GM12878 (cell line): Measurements from ENCODE around the gene SLC35F2. TPM values are rescaled to one million over a fixed set of nuclear protein-coding genes. Genes with fewer than 3 reads are reported as not detected.

ENCODE experiments used
- CEBPZ ChIP-seq: fragments of 150-350 bp; IDR thresholded peaks from 2 replicates; pipeline ENCODE4 v1.6.1; 2016; ENCODE audit warnings: low read depth, low read length
- CHD2 ChIP-seq: IDR thresholded peaks from 2 replicates; pipeline ENCODE4 v1.6.1; 2011; ENCODE audit warnings: low read depth, low read length, improper control_type of control experiment, borderline replicate concordance
- CREM ChIP-seq: IDR thresholded peaks from 2 replicates; pipeline ENCODE4 v1.6.1; 2014; ENCODE audit warnings: antibody characterized with exemption, low read depth
- ETV6 ChIP-seq, 2 experiments: fragments of 450-650 bp in 1 of 2; IDR thresholded peaks in 1 of 2; conservative IDR thresholded peaks in 1 of 2; 2 replicates each; pipeline ENCODE4 v1.6.1; 2014; ENCODE audit warnings: antibody characterized with exemption in 1 of 2, borderline replicate concordance in 1 of 2, low read depth in 1 of 2, mild to moderate bottlenecking in 1 of 2, moderate library complexity in 1 of 2
- GATAD2B ChIP-seq: fragments of 450-650 bp; conservative IDR thresholded peaks from 2 replicates; pipeline ENCODE4 v1.6.1; 2017; ENCODE audit warnings: low read depth, mild to moderate bottlenecking, moderate library complexity
- HDAC6 ChIP-seq: fragments of 200-600 bp; sonication (generic); IDR thresholded peaks from one replicate; pipeline ENCODE4 v1.8.0; 2017; ENCODE audit warnings: antibody characterized with exemption; ENCODE audit not compliant: unreplicated experiment
- JUNB ChIP-seq: IDR thresholded peaks from 2 replicates; pipeline ENCODE4 v1.6.1; 2016; ENCODE audit warnings: antibody characterized with exemption, mild to moderate bottlenecking
- MEF2A ChIP-seq: IDR thresholded peaks from 2 replicates; pipeline ENCODE4 v1.6.1; 2011; ENCODE audit warnings: low read depth, mild to moderate bottlenecking, low read length, moderate library complexity; ENCODE audit not compliant: insufficient read depth
- MEF2B ChIP-seq: fragments of 450-650 bp; IDR thresholded peaks from 2 replicates; pipeline ENCODE4 v1.6.1; 2018; ENCODE audit warnings: mild to moderate bottlenecking, moderate library complexity; ENCODE audit not compliant: partially characterized antibody, poor library complexity, severe bottlenecking
- NFYB ChIP-seq: IDR thresholded peaks from 2 replicates; pipeline ENCODE4 v1.6.1; 2011; ENCODE audit warnings: low read depth, mild to moderate bottlenecking, low read length, improper control_type of control experiment, moderate library complexity; ENCODE audit not compliant: insufficient read depth
- NRF1 ChIP-seq: conservative IDR thresholded peaks from 2 replicates; pipeline ENCODE4 v1.6.1; 2011; ENCODE audit warnings: mild to moderate bottlenecking, low read depth, low read length, improper control_type of control experiment
- POLR2AphosphoS2 ChIP-seq: IDR thresholded peaks from 2 replicates; pipeline ENCODE4 v1.6.1; 2011; ENCODE audit warnings: low read depth, mild to moderate bottlenecking, low read length, improper control_type of control experiment, moderate library complexity
- POU2F2 ChIP-seq: IDR thresholded peaks from 3 replicates; pipeline ENCODE4 v1.6.1; 2011; ENCODE audit warnings: low read depth, mild to moderate bottlenecking, low read length, borderline replicate concordance
- RBBP5 ChIP-seq: fragments of 200-600 bp; sonication (generic); conservative IDR thresholded peaks from 2 replicates; pipeline ENCODE4 v1.6.1; 2016
- RELA ChIP-seq: fragments of 450-650 bp; IDR thresholded peaks from 2 replicates; pipeline ENCODE4 v1.8.0; 2014; ENCODE audit warnings: borderline replicate concordance; ENCODE audit not compliant: partially characterized antibody
- SIX5 ChIP-seq: IDR thresholded peaks from 2 replicates; pipeline ENCODE4 v1.6.1; 2011; ENCODE audit warnings: mild to moderate bottlenecking, low read depth, low read length, moderate library complexity; ENCODE audit not compliant: severe bottlenecking
- SMAD5 ChIP-seq: IDR thresholded peaks from 2 replicates; pipeline ENCODE4 v1.6.1; 2016; ENCODE audit warnings: antibody characterized with exemption, low read depth
- TCF12 ChIP-seq: IDR thresholded peaks from 2 replicates; pipeline ENCODE4 v1.6.1; 2011; ENCODE audit warnings: low read depth, mild to moderate bottlenecking, low read length
- TCF3 ChIP-seq: IDR thresholded peaks from 2 replicates; pipeline ENCODE4 v1.6.1; 2012; ENCODE audit warnings: low read depth, mild to moderate bottlenecking, low read length, borderline replicate concordance; ENCODE audit not compliant: insufficient read depth
- USF1 ChIP-seq: IDR thresholded peaks from 2 replicates; pipeline ENCODE4 v1.6.1; 2011; ENCODE audit warnings: borderline replicate concordance, low read depth, mild to moderate bottlenecking, moderate library complexity, mixed read lengths, low read length; ENCODE audit not compliant: insufficient read depth; ENCODE audit errors: extremely low read length
- YBX1 ChIP-seq: fragments of 450-650 bp; IDR thresholded peaks from 2 replicates; pipeline ENCODE4 v1.6.1; 2016; ENCODE audit warnings: antibody characterized with exemption
- ZBTB33 ChIP-seq: fragments of 450-650 bp; IDR thresholded peaks from 2 replicates; pipeline ENCODE4 v1.6.1; 2017; ENCODE audit warnings: mild to moderate bottlenecking
- ZNF207 ChIP-seq: fragments of 450-650 bp; IDR thresholded peaks from 2 replicates; pipeline ENCODE4 v1.6.1; 2014; ENCODE audit warnings: antibody characterized with exemption, mild to moderate bottlenecking, borderline replicate concordance
- polyA plus RNA-seq, 11 experiments: library from polyadenylated mRNA; depleted of rRNA in 4 of 11; unstranded in 6 of 11; stranded (reverse) in 5 of 11; fragments of >200 nt; fragmentation: Nextera tagmentation in 4 of 11; fragmentation: Illumina TruSeq in 1 of 11; extraction: Ambion mirVana in 4 of 11; extraction: Trizol in 1 of 11; gene quantifications; 1 replicate in 1 of 11; 2 replicates in 10 of 11; pipeline versions ENCODE4 v1.2.1 to v1.2.3, GENCODE V29; 2011 to 2016; ENCODE audit warnings: inconsistent platforms in 2 of 11, missing spikeins in 2 of 11, low read depth in 1 of 11
- total RNA-seq, 4 experiments: library from RNA; depleted of rRNA in 3 of 4; stranded (reverse); fragments of >200 nt in 3 of 4; fragmentation: Illumina TruSeq in 1 of 4; extraction: Trizol in 1 of 4; gene quantifications; 2 replicates each; pipeline versions ENCODE4 v1.2.1 to v1.2.3, GENCODE V29; 2013 to 2021

SLC35F2 gene
- total and polyA plus RNA-seq, 10 of the 15 experiments (the other 5 are each of a cell fraction or from before 2014, with no cell fraction given) = 15.2 to 48.8 (median 40.1) TPM

DNA sequence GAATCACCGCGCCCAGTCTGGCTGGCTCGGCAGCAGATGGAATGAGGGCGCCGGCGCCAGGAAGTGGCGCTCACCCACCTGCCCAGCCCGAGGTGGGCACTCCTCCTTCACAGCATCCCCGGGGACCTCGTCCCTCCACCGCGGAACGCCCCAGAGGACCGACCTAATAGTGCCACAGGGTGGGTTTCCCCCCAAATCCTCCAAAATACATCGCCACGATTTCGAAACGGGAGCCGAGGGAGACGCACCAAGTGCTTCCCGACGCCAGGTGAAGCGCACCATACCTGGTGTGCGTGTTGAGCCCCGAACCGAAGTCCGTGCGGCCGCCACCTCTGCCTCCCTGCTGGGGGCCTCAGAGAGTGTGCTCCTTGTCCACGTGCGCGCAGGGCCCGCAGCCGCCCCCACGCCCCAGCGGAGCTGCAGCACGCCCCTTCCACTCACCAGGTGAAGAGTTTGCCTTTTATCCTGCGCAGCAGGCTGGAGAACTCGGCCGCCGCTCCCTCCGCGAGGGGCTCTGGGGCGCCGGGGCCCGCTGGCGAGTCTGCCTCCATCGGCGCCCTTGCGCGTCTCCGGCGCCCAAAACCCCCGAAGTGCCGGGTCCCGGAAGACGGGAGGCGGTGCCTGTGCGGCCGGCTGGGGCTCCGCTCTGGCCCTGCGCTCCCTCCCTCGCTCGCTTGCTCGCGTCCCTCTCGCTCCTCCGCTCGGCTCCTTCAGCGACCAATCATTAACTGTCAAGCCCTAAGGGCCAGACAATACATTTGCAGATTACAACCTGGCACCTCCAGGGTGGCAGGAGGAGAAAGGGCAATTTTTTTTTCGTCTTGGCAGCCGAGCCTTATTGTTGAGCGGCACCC is at the start of gene SLC35F2 (continued):
- TF ChIP-seq ETV6 (conservative IDR thresholded peaks at IDR 0.05 in 1 of 2, IDR thresholded peaks at IDR 0.05 in 1 of 2; ENCODE audit: borderline replicate concordance in 1 of 2, low read depth in 1 of 2) (peak in 1 of 2 experiments; percentile 28; a peak in 1 of 4 replicates), HDAC6 (peak; percentile 51), POU2F2 (peak; percentile 75; the same call in 2 of the 3 replicates), GATAD2B (peak; percentile 83), YBX1 (no peak), MEF2B (peak; percentile 57), RELA (peak; percentile 16), TCF3 (0 out of 2 replicates have a peak, but pooled peaks have one; percentile 52), USF1 (peak; percentile 62), NFYB (0 out of 2 replicates have a peak, but pooled peaks have one; percentile 35), TCF12 (0 out of 2 replicates have a peak, but pooled peaks have one; percentile 29), ZNF207 (peak; percentile 19; the same call in 1 of the 2 replicates), CEBPZ (no peak), CHD2 (0 out of 2 replicates have a peak, but pooled peaks have one; percentile 62), SIX5 (no peak), CREM (peak; percentile 7; the same call in 1 of the 2 replicates), POLR2AphosphoS2 (peak; percentile 62; the same call in 1 of the 2 replicates), SMAD5 (no peak), NRF1 (no peak), MEF2A (0 out of 2 replicates have a peak, but pooled peaks have one; percentile 11), ZBTB33 (no peak), JUNB (no peak), RBBP5 (0 out of 2 replicates have a peak, but pooled peaks have one; percentile 10)
